ENCODE results near the gene CNTN4. TPM values are rescaled to one million over a fixed set of nuclear protein-coding genes. Genes with fewer than 3 reads are reported as not detected.

Gene CNTN4
- total and polyA plus RNA-seq, 9 donors = 0.35 to 16.7 (median 3.0) TPM

- H3K4me1 ChIP-seq (ENCODE audit: insufficient read depth) = no peaks in the 10 kb centered on the region
- no peak overlapping the region for H3K4me3 ChIP-seq
- no peaks in the 10 kb centered on the region for H3K9me3 ChIP-seq
- H3K27me3 ChIP-seq = no peaks in the 10 kb centered on the region
- WGBS, 3 donors = 56 to 70% (median 64%) methylated on average over 8 of the region's 8 CpGs
- intact Hi-C loops (cut with DNase I) = no loop called here
- no peak for DNase-seq
- TF ChIP-seq POLR2A (IDR thresholded peaks at IDR 0.05) (no peak), EP300 (IDR thresholded peaks at IDR 0.05) (no peak)
- TF ChIP-seq, protein P1, sequence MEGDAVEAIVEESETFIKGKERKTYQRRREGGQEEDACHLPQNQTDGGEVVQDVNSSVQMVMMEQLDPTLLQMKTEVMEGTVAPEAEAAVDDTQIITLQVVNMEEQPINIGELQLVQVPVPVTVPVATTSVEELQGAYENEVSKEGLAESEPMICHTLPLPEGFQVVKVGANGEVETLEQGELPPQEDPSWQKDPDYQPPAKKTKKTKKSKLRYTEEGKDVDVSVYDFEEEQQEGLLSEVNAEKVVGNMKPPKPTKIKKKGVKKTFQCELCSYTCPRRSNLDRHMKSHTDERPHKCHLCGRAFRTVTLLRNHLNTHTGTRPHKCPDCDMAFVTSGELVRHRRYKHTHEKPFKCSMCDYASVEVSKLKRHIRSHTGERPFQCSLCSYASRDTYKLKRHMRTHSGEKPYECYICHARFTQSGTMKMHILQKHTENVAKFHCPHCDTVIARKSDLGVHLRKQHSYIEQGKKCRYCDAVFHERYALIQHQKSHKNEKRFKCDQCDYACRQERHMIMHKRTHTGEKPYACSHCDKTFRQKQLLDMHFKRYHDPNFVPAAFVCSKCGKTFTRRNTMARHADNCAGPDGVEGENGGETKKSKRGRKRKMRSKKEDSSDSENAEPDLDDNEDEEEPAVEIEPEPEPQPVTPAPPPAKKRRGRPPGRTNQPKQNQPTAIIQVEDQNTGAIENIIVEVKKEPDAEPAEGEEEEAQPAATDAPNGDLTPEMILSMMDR (IDR thresholded peaks at IDR 0.05) = no peak
- H3K27ac ChIP-seq = no peak overlapping the region
- no peaks in the 10 kb centered on the region for H3K36me3 ChIP-seq
These were observed 629.1 kb downstream of the CNTN4 start for GRCh38 chr3:2727610-2728318.

GRCh38 chr3:2731843-2732242 lies 633.2 kb downstream of the CNTN4 start:
- WGBS, 3 donors = 75 to 87% (median 80%) methylated on average over 2 of the region's 2 CpGs
- no peaks in the 10 kb centered on the region for H3K36me3 ChIP-seq
- H3K4me1 ChIP-seq (ENCODE audit: insufficient read depth) = no peaks in the 10 kb centered on the region
- no peak overlapping the region for H3K4me3 ChIP-seq
- intact Hi-C loops (cut with DNase I) = no loop called here
- DNase-seq = no peak
- TF ChIP-seq POLR2A (IDR thresholded peaks at IDR 0.05) = no peak
- TF ChIP-seq, protein P1 (IDR thresholded peaks at IDR 0.05) = no peak
- TF ChIP-seq EP300 (IDR thresholded peaks at IDR 0.05) = no peak
- no peak overlapping the region for H3K27ac ChIP-seq
- H3K9me3 ChIP-seq = no peaks in the 10 kb centered on the region
- H3K27me3 ChIP-seq = no peaks in the 10 kb centered on the region

- Histone ChIP-seq H3K27ac (no peak overlapping the region), H3K4me1 (ENCODE audit: insufficient read depth) (no peaks in the 10 kb centered on the region), H3K4me3 (no peak overlapping the region), H3K9me3 (no peaks in the 10 kb centered on the region), H3K36me3 (no peaks in the 10 kb centered on the region), H3K27me3 (no peaks in the 10 kb centered on the region)
- intact Hi-C loops (cut with DNase I) = no loop called here
- 90 to 94% (median 91%) methylated on average over 7 of the region's 7 CpGs for WGBS, 3 donors
- TF ChIP-seq, protein P1 (IDR thresholded peaks at IDR 0.05) = no peak
- TF ChIP-seq EP300 (IDR thresholded peaks at IDR 0.05) (no peak), POLR2A (IDR thresholded peaks at IDR 0.05) (no peak)
- no peak for DNase-seq
These were observed 636.8 kb downstream of the CNTN4 start for GRCh38 chr3:2735392-2735894.

DNA sequence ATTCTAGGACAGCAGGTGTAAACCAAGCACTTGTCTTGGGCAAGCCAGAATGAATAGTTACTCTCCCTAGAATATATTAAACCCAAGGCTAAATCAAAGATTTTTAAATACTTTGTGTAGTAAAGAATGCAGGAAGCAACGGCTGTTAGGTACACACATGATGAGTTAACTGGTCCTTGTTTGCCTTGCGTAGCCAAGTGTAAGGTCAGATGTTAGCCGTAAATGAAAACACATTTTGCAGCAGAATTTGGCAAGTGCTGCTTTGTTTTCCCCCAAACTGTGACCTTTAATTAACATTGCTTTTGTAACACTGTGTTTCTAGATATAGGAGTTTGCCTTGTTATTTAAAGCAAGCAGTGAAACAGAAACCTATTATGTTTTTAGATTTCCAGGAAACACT lies 642.9 kb downstream of the CNTN4 start:
- no peaks in the 10 kb centered on the region for H3K9me3 ChIP-seq
- no peak for TF ChIP-seq POLR2A (IDR thresholded peaks at IDR 0.05)
- no peak for TF ChIP-seq EP300 (IDR thresholded peaks at IDR 0.05)
- TF ChIP-seq, protein P1 (IDR thresholded peaks at IDR 0.05) = no peak
- H3K27me3 ChIP-seq = no peaks in the 10 kb centered on the region
- H3K4me3 ChIP-seq = no peak overlapping the region
- H3K36me3 ChIP-seq = no peaks in the 10 kb centered on the region
- no peak overlapping the region for H3K27ac ChIP-seq
- H3K4me1 ChIP-seq (ENCODE audit: insufficient read depth) = peaks cover 1% of the 10 kb centered on the region
- peak in 1 of 5 donors; percentile 17 for DNase-seq
- WGBS, 3 donors = 0 to 10% (median 5%) methylated on average over 3 of the region's 3 CpGs
- intact Hi-C loops (cut with DNase I) = no loop called here

Data from ovary (tissue), 9 donors.